Uterus (tissue), 4 donors: ENCODE measurements around the gene BSN. TPM values are rescaled to one million over a fixed set of nuclear protein-coding genes. Genes with fewer than 3 reads are reported as not detected.

Experiments
- DNase-seq, 2 donors: peaks; one replicate each; pipeline ENCODE4 v3.0.0-alpha.2; 2019 to 2020
- H3K27ac ChIP-seq, 2 donors: fragments of 200-600 bp; sonication (generic); 1 replicate in 1 of 2; 2 replicates in 1 of 2; pipeline ENCODE4 v1.5.1; 2016 to 2018
- H3K27me3 ChIP-seq, 2 donors: fragments of 200-600 bp; sonication (generic); one replicate each; pipeline ENCODE4 v1.5.1; 2018 to 2019; ENCODE audit warnings: control low read depth in 1 of 2
- H3K36me3 ChIP-seq, 2 donors: fragments of 200-600 bp; sonication (generic); one replicate each; pipeline ENCODE4 v1.5.1; 2019; ENCODE audit warnings: control low read depth in 1 of 2
- H3K4me1 ChIP-seq, 2 donors: fragments of 200-600 bp; sonication (generic); one replicate each; pipeline ENCODE4 v1.5.1; 2018 to 2019; ENCODE audit warnings: control low read depth in 1 of 2
- H3K4me3 ChIP-seq, 2 donors: fragments of 200-600 bp; sonication (generic); 1 replicate in 1 of 2; 2 replicates in 1 of 2; pipeline ENCODE4 v1.5.1; 2018 to 2019; ENCODE audit warnings: mild to moderate bottlenecking in 1 of 2
- H3K9me3 ChIP-seq, 2 donors: fragments of 200-600 bp; sonication (generic); one replicate each; pipeline ENCODE4 v1.5.1; 2019; ENCODE audit warnings: control low read depth in 1 of 2
- CTCF ChIP-seq, 4 experiments: fragments of 200-600 bp in 2 of 4; fragments of 450-650 bp in 2 of 4; sonication (generic) in 2 of 4; IDR thresholded peaks; one replicate each; pipeline ENCODE4 v1.5.1; 2016 to 2019; ENCODE audit warnings: antibody characterized with exemption in 4 of 4, mild to moderate bottlenecking in 2 of 4, moderate library complexity in 1 of 4
- POLR2A ChIP-seq, 2 donors: fragments of 450-650 bp; IDR thresholded peaks; one replicate each; pipeline ENCODE4 v1.6.1; 2016; ENCODE audit warnings: antibody characterized with exemption in 2 of 2, mild to moderate bottlenecking in 1 of 2, moderate library complexity in 1 of 2
- intact Hi-C: fragments of 100-400 bp; cut with DNase I; formaldehyde crosslinking; loops from one replicate; pipeline ENCODE4 v1.15.1; 2023; ENCODE audit warnings: low total_unique reads
- total RNA-seq, 4 donors: library from RNA; depleted of rRNA in 3 of 4; stranded (reverse); fragments of >200 nt in 3 of 4; gene quantifications; one replicate each; pipeline versions ENCODE4 v1.1.0 to v1.2.4, GENCODE V29; 2014 to 2023
- donor health status: DM: yes; HTN: yes; CAD: no.

The BSN gene
- total RNA-seq, 4 donors from 2014 or later, result 0.29 to 0.95 (median 0.60) TPM

- H3K27ac ChIP-seq, result no peak overlapping the region
- TF ChIP-seq POLR2A (IDR thresholded peaks at IDR 0.05) (no peak), CTCF (IDR thresholded peaks at IDR 0.05) (no peak)
- no peaks in the 10 kb centered on the region for H3K36me3 ChIP-seq
- H3K9me3 ChIP-seq, result no peaks in the 10 kb centered on the region
- no peaks in the 10 kb centered on the region for H3K4me1 ChIP-seq
- intact Hi-C loops, result no loop called here
- DNase-seq, result no peak
- no peaks in the 10 kb centered on the region for H3K27me3 ChIP-seq
- no peak overlapping the region for H3K4me3 ChIP-seq
Measured at GRCh38 chr3:49641921-49642707, 87.8 kb downstream of the BSN start.

GRCh38 chr3:49642708-49643145 lies 88.5 kb downstream of the BSN start:
- no peak overlapping the region for H3K4me3 ChIP-seq
- no peaks in the 10 kb centered on the region for H3K4me1 ChIP-seq
- H3K9me3 ChIP-seq, result no peaks in the 10 kb centered on the region
- intact Hi-C loops, result no loop called here
- no peak for DNase-seq
- TF ChIP-seq POLR2A (IDR thresholded peaks at IDR 0.05) (no peak), CTCF (IDR thresholded peaks at IDR 0.05) (no peak)
- no peak overlapping the region for H3K27ac ChIP-seq
- no peaks in the 10 kb centered on the region for H3K36me3 ChIP-seq
- H3K27me3 ChIP-seq, result no peaks in the 10 kb centered on the region

- Histone ChIP-seq H3K27ac (no peak overlapping the region), H3K4me1 (no peaks in the 10 kb centered on the region), H3K4me3 (no peak overlapping the region), H3K9me3 (no peaks in the 10 kb centered on the region), H3K27me3 (no peaks in the 10 kb centered on the region), H3K36me3 (no peaks in the 10 kb centered on the region)
- intact Hi-C loops, result no loop called here
- no peak for TF ChIP-seq CTCF (IDR thresholded peaks at IDR 0.05)
- TF ChIP-seq POLR2A (IDR thresholded peaks at IDR 0.05), result no peak
- no peak for DNase-seq
Measured at GRCh38 chr3:49644684-49645083, 90.4 kb downstream of the BSN start.

GRCh38 chr3:49646236-49646635 lies 92.0 kb downstream of the BSN start:
- H3K27me3 ChIP-seq, result no peaks in the 10 kb centered on the region
- no peak overlapping the region for H3K4me3 ChIP-seq
- TF ChIP-seq CTCF (IDR thresholded peaks at IDR 0.05) (no peak), POLR2A (IDR thresholded peaks at IDR 0.05) (no peak)
- intact Hi-C loops, result no loop called here
- H3K9me3 ChIP-seq, result no peaks in the 10 kb centered on the region
- no peaks in the 10 kb centered on the region for H3K36me3 ChIP-seq
- no peak overlapping the region for H3K27ac ChIP-seq
- no peak for DNase-seq
- H3K4me1 ChIP-seq, result no peaks in the 10 kb centered on the region

GRCh38 chr3:49647741-49648140 lies 93.5 kb downstream of the BSN start:
- no peaks in the 10 kb centered on the region for H3K36me3 ChIP-seq
- intact Hi-C loops, result no loop called here
- H3K27me3 ChIP-seq, result no peaks in the 10 kb centered on the region
- TF ChIP-seq POLR2A (IDR thresholded peaks at IDR 0.05), result no peak
- no peak for TF ChIP-seq CTCF (IDR thresholded peaks at IDR 0.05)
- H3K4me3 ChIP-seq, result no peak overlapping the region
- no peaks in the 10 kb centered on the region for H3K9me3 ChIP-seq
- no peaks in the 10 kb centered on the region for H3K4me1 ChIP-seq
- DNase-seq, result no peak
- H3K27ac ChIP-seq, result no peak overlapping the region
